PC-9 (cell line): Measurements from ENCODE around the gene UBTFL1. TPM values are rescaled to one million over a fixed set of nuclear protein-coding genes. Genes with fewer than 3 reads are reported as not detected.

Experiments
- BruUV-seq: library from RNA; stranded (reverse); fragments of 400-500 nt; replicated peaks from 2 replicates; lab custom pipeline; 2021; lab: Mats Ljungman, UMichigan
- CTCF ChIA-PET: fragments of 300-600 bp; sonication (Branson Sonifier 250); formaldehyde crosslinking; loops from one replicate; lab custom pipeline; 2022; ENCODE audit warnings: antibody characterized with exemption; lab: Charles Lee
- POLR2A ChIA-PET: fragments of 300-600 bp; sonication (Branson Sonifier 250); formaldehyde crosslinking; loops from one replicate; lab custom pipeline; 2022; ENCODE audit warnings: antibody characterized with exemption; ENCODE audit not compliant: unreplicated experiment; lab: Charles Lee
- DNase-seq, 2 experiments: peaks; one replicate each; pipeline versions ENCODE4 v3.0.0 to v3.0.0-alpha.2; 2015 to 2022; ENCODE audit warnings: mixed read lengths in 1 of 2
- H2AFZ ChIP-seq: fragments of 200-600 bp; sonication (generic); 2 replicates; pipeline ENCODE4 v1.8.1; 2017; ENCODE audit warnings: antibody characterized with exemption
- H3F3A ChIP-seq: fragments of 200-600 bp; sonication (generic); 2 replicates; pipeline ENCODE4 v1.8.1; 2017; ENCODE audit warnings: antibody characterized with exemption, mild to moderate bottlenecking, low read depth; ENCODE audit not compliant: insufficient read depth
- H3K27ac ChIP-seq: fragments of 200-600 bp; sonication (generic); 2 replicates; pipeline ENCODE4 v1.6.1; 2016; ENCODE audit warnings: mixed run types
- H3K27me3 ChIP-seq: fragments of 200-600 bp; sonication (generic); 2 replicates; pipeline ENCODE4 v1.6.1; 2016; ENCODE audit warnings: low read depth, mixed run types; ENCODE audit not compliant: insufficient read depth
- H3K36me3 ChIP-seq: fragments of 200-600 bp; sonication (generic); 2 replicates; pipeline ENCODE4 v1.6.1; 2016; ENCODE audit warnings: low read depth, mixed run types
- H3K4me1 ChIP-seq: fragments of 200-600 bp; sonication (generic); replicated peaks from 2 replicates; pipeline ENCODE4 v1.6.1; 2016; ENCODE audit warnings: mixed run types; ENCODE audit not compliant: insufficient read depth
- H3K4me2 ChIP-seq: fragments of 200-600 bp; sonication (generic); 2 replicates; pipeline ENCODE4 v1.6.1; 2017; ENCODE audit warnings: mixed run types
- H3K4me3 ChIP-seq: fragments of 200-600 bp; sonication (generic); 2 replicates; pipeline ENCODE4 v1.6.1; 2016; ENCODE audit warnings: mixed run types
- H3K79me2 ChIP-seq: fragments of 200-600 bp; sonication (generic); 2 replicates; pipeline ENCODE4 v1.6.1; 2017; ENCODE audit warnings: low read depth, mixed run types
- H3K9me2 ChIP-seq: fragments of 200-600 bp; sonication (generic); 2 replicates; pipeline ENCODE4 v1.8.1; 2017; ENCODE audit warnings: mild to moderate bottlenecking; ENCODE audit not compliant: insufficient read depth
- H3K9me3 ChIP-seq: fragments of 200-600 bp; sonication (generic); 2 replicates; pipeline ENCODE4 v1.8.1; 2016; ENCODE audit warnings: low read depth; ENCODE audit not compliant: insufficient read depth
- H4K20me1 ChIP-seq: fragments of 200-600 bp; sonication (generic); 2 replicates; pipeline ENCODE4 v1.8.1; 2017; ENCODE audit not compliant: insufficient read depth
- CTCF ChIP-seq: fragments of 200-600 bp; sonication (generic); conservative IDR thresholded peaks from 2 replicates; pipeline ENCODE4 v1.6.1; 2017; ENCODE audit warnings: mixed run types, antibody characterized with exemption, mild to moderate bottlenecking, moderate library complexity
- EZH2 ChIP-seq: fragments of 200-600 bp; sonication (generic); IDR thresholded peaks from 2 replicates; pipeline ENCODE4 v1.8.0; 2017; ENCODE audit warnings: antibody characterized with exemption, low read depth
- intact Hi-C: fragments of 100-400 bp; cut with micrococcal nuclease; formaldehyde crosslinking; loops from one replicate; pipeline ENCODE4 v1.10.0; 2022; ENCODE audit not compliant: unreplicated experiment
- total RNA-seq: library from RNA; stranded (reverse); gene quantifications from 2 replicates; pipeline ENCODE4 v1.2.3, GENCODE V29; 2021

UBTFL1 gene
- total RNA-seq, 1 experiment from 2014 or later, result not detected

GRCh38 chr11:90134478-90135003, 48.8 kb downstream of the UBTFL1 start, which contains the start of gene NAALAD2:
Gene NAALAD2, plus strand, starts transcription at chr11:90134663. Its CDS starts 96 bp downstream, at chr11:90134759.
- CTCF ChIA-PET, result no interaction called here

GRCh38 chr11:90135016-90135415, 49.3 kb downstream of the UBTFL1 start:
- Histone ChIP-seq H3K36me3 (no peaks in the 10 kb centered on the region), H3K4me3 (peak overlapping the region; percentile 37; the same call in 1 of the 2 replicates), H4K20me1 (no peaks in the 10 kb centered on the region), H3K4me2 (peak overlapping the region; percentile 64), H2AFZ (peak overlapping the region; percentile 58; the same call in 1 of the 2 replicates), H3K27me3 (no peaks in the 10 kb centered on the region), H3K79me2 (no peaks in the 10 kb centered on the region), H3F3A (no peaks in the 10 kb centered on the region), H3K4me1 (0 out of 2 replicates have a peak, but pooled peaks cover 6% of the 10 kb centered on the region), H3K9me3 (no peaks in the 10 kb centered on the region), H3K27ac (no peak overlapping the region), H3K9me2 (no peaks in the 10 kb centered on the region; the same call in 1 of the 2 replicates)
- no TSS peak for BruUV-seq
- intact Hi-C loops, result no loop called here
- DNase-seq, result no peak
- CTCF ChIA-PET, result no interaction called here
- POLR2A ChIA-PET, result interaction anchor here (0.6 kb wide), 1 partner anchor 61 kb away, joined by 3 read pairs; no protein-coding TSS in a partner anchor
- TF ChIP-seq CTCF, result no peak
- no peak for TF ChIP-seq EZH2

More at GRCh38 chr11:90134478-90135003, 48.8 kb downstream of the UBTFL1 start, which contains the start of gene NAALAD2:
- intact Hi-C loops, result no loop called here
- no peaks in the 10 kb centered on the region for H4K20me1 ChIP-seq
- H3K27ac ChIP-seq, result no peak within 1 kb of the TSS
- POLR2A ChIA-PET, result interaction anchor here (0.6 kb wide), 1 partner anchor 61 kb away, joined by 3 read pairs; no protein-coding TSS in a partner anchor
- BruUV-seq, result no TSS peak
- H3K36me3 ChIP-seq, result no peaks in the 10 kb centered on the region
- no peaks in the 10 kb centered on the region; the same call in 1 of the 2 replicates for H3K9me2 ChIP-seq
- peak within 1 kb of the TSS; percentile 58; the same call in 1 of the 2 replicates for H2AFZ ChIP-seq
- H3F3A ChIP-seq, result no peaks in the 10 kb centered on the region
- H3K27me3 ChIP-seq, result no peaks in the 10 kb centered on the region
- H3K79me2 ChIP-seq, result no peaks in the 10 kb centered on the region
- 0 out of 2 replicates have a peak, but pooled peaks cover 6% of the 10 kb centered on the region for H3K4me1 ChIP-seq
- DNase-seq, result peak in 1 of 2 experiments; percentile 7
- no peaks in the 10 kb centered on the region for H3K9me3 ChIP-seq
- TF ChIP-seq CTCF (no peak), EZH2 (no peak)
- H3K4me3 ChIP-seq, result peak within 1 kb of the TSS; percentile 37; the same call in 1 of the 2 replicates
- H3K4me2 ChIP-seq, result peak within 1 kb of the TSS; percentile 64

Other genes with a start within 250 kb of the UBTFL1 start
- gene TRIM64B, start 207.5 kb upstream of the UBTFL1 start, total RNA-seq, result not detected in 2 replicates
- gene TRIM49D1, start 163.7 kb upstream of the UBTFL1 start, total RNA-seq, result not detected in 2 replicates
- gene TRIM49D2, start 161.9 kb upstream of the UBTFL1 start, total RNA-seq, result not detected in 2 replicates
- gene TRIM64, start 119.9 kb upstream of the UBTFL1 start, total RNA-seq, result not detected in 2 replicates
- gene TRIM49C, start 54.8 kb upstream of the UBTFL1 start, total RNA-seq, result not detected in 2 replicates
- not detected in 2 replicates for gene NAALAD2, start 48.7 kb downstream of the UBTFL1 start, total RNA-seq
- 34.6 and 70.5 TPM in 2 replicates for gene CHORDC1, start 137.1 kb downstream of the UBTFL1 start, total RNA-seq